ENCODE data around the gene SHLD1. TPM values are rescaled to one million over a fixed set of nuclear protein-coding genes. Genes with fewer than 3 reads are reported as not detected.

The SHLD1 gene
- total RNA-seq, 3 donors from 2014 or later (not counting 1 experiment from before 2014, with no cell fraction given) = 6.6 to 12.2 (median 8.3) TPM

DNA sequence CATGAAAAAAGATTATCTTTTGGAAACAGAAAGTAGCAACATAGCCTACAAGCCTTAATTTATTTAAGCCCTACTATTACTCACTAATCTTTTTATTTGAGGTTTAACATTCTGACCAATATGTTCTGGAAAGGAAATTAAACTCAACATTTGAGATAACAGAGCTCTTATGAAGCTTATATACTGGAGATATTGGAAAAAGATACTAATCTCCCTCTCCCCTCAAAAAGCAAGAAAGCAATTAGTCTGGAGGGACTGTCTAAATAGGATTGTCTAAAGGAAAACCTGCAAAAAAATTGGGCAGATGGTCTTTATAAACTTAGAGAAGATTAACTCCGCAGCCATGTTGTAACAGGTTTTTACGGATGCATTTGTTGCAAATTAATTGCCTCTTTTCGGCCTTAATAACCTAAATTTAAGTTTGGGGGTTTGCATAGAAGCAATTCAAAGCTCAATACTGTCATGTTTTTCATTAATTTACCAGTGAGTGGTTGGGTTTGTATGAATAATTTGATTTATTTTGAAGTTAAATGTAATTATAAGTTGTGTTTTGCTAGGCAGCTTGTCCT, 79.1 kb downstream of the SHLD1 start:
- Mint-ChIP-seq H3K9me3 (peaks cover 0 to 3% of the 10 kb centered on the region in 2 donors), H3K36me3 (no peaks in the 10 kb centered on the region), H3K27ac (no peak overlapping the region), H3K4me1 (peaks cover 15 to 25% of the 10 kb centered on the region in 2 donors), H3K4me3 (no peak overlapping the region), H3K27me3 (ENCODE audit: low read depth in 2 of 2) (no peaks in the 10 kb centered on the region)
- no peaks in the 10 kb centered on the region for H3K27me3 ChIP-seq (ENCODE audit: control insufficient read depth, insufficient read depth, low read length)
- 100% methylated on average over 3 of the region's 3 CpGs for WGBS (ENCODE audit: insufficient coverage)
- TF ChIP-seq, protein P1, sequence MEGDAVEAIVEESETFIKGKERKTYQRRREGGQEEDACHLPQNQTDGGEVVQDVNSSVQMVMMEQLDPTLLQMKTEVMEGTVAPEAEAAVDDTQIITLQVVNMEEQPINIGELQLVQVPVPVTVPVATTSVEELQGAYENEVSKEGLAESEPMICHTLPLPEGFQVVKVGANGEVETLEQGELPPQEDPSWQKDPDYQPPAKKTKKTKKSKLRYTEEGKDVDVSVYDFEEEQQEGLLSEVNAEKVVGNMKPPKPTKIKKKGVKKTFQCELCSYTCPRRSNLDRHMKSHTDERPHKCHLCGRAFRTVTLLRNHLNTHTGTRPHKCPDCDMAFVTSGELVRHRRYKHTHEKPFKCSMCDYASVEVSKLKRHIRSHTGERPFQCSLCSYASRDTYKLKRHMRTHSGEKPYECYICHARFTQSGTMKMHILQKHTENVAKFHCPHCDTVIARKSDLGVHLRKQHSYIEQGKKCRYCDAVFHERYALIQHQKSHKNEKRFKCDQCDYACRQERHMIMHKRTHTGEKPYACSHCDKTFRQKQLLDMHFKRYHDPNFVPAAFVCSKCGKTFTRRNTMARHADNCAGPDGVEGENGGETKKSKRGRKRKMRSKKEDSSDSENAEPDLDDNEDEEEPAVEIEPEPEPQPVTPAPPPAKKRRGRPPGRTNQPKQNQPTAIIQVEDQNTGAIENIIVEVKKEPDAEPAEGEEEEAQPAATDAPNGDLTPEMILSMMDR (IDR thresholded peaks at IDR 0.05) = no peak
- ATAC-seq (no peak), DNase-seq (no peak)
- peaks cover 13% of the 10 kb centered on the region for H3K4me1 ChIP-seq (ENCODE audit: control insufficient read depth, insufficient read depth, low read length)
- intact Hi-C loops (cut with micrococcal nuclease) = no loop called here
- H3K9me3 ChIP-seq (ENCODE audit: control insufficient read depth, insufficient read depth, low read length) = no peaks in the 10 kb centered on the region
- no peaks in the 10 kb centered on the region for H3K36me3 ChIP-seq (ENCODE audit: control insufficient read depth, insufficient read depth, low read length)
- H3K4me3 ChIP-seq (ENCODE audit: low read length) = no peak overlapping the region
- no peak overlapping the region for H3K27ac ChIP-seq (ENCODE audit: low read length)

DNA sequence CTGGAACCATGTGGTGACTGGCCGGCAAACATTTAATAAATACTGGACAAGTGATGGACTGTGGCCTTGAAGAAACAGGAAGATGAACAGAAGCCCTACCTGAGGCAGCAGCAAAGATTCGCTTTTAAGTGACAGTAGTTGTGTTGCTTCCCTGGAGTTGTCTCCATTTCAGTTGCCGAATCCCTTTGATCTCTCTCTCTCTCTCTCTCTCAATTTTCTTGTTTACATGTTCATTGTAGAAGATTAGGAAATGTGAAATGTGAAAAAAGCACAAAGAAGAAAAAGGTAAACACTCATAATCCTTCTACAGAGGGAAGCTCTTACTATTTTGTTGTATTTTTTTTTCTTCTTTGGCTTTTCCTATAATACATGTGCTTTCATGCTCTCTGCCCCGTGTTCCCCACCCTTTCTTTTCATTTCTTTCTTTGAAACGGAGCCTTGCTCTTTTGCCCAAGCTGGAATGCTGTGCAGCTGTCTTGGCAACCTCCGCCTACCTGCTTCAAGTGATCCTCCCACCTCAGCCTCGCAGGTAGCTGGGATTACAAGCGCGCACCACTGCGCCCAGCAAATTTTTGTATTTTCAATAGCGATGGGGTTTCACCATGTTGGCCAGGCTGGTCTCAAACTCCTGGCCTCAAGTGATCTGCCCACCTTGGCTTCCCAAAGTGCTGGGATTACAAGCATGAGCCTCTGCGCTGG, 81.5 kb downstream of the SHLD1 start:
- Histone ChIP-seq H3K27ac (ENCODE audit: low read length) (no peak overlapping the region), H3K27me3 (ENCODE audit: control insufficient read depth, insufficient read depth, low read length) (no peaks in the 10 kb centered on the region), H3K9me3 (ENCODE audit: control insufficient read depth, insufficient read depth, low read length) (no peaks in the 10 kb centered on the region), H3K4me3 (ENCODE audit: low read length) (no peak overlapping the region), H3K4me1 (ENCODE audit: control insufficient read depth, insufficient read depth, low read length) (peaks cover 19% of the 10 kb centered on the region), H3K36me3 (ENCODE audit: control insufficient read depth, insufficient read depth, low read length) (no peaks in the 10 kb centered on the region)
- Mint-ChIP-seq H3K4me1 (peaks cover 28 to 33% of the 10 kb centered on the region in 2 donors), H3K9me3 (peaks cover 0 to 3% of the 10 kb centered on the region in 2 donors), H3K27me3 (ENCODE audit: low read depth in 2 of 2) (no peaks in the 10 kb centered on the region), H3K4me3 (no peak overlapping the region), H3K36me3 (no peaks in the 10 kb centered on the region), H3K27ac (peak overlapping the region in 1 of 2 donors; percentile 61)
- WGBS (ENCODE audit: insufficient coverage) = 98% methylated on average over 11 of the region's 12 CpGs
- ATAC-seq (no peak), DNase-seq (no peak)
- intact Hi-C loops (cut with micrococcal nuclease) = no loop called here
- TF ChIP-seq, protein P1 (IDR thresholded peaks at IDR 0.05) = no peak

DNA sequence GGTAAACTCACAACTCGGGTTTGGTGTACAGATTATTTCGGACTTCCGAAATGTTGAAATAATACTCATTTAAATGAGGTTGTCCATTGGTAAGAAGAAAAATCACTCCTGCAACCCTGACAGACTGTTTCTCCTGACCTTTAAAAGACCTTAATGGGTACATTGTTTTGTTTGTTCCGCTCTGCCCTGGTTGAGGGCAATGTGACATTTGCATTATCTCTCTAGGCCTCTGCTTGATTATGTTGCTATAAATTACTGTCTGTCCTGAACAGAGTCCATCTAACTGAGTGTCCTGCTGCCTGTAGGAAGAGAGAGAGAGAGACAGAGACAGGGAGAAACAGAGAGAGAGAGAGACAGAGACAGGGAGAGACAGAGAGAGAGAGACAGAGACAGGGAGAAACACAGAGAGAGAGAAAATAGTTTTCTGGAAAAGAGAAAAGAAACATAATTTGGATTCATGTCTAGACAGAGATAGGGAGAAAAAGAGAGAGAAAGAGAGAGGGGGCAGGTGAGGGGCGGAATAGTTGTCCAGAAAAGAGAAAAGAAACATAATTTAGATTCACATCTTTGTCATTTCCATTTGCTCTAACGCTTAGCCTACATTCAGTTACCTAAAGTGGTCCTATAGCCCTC, 83.2 kb downstream of the SHLD1 start:
- ATAC-seq (no peak), DNase-seq (no peak)
- intact Hi-C loops (cut with micrococcal nuclease) = no loop called here
- Mint-ChIP-seq H3K27me3 (ENCODE audit: low read depth in 2 of 2) (no peaks in the 10 kb centered on the region), H3K27ac (peak overlapping the region in 1 of 2 donors; percentile 43), H3K36me3 (no peaks in the 10 kb centered on the region), H3K4me3 (no peak overlapping the region), H3K4me1 (peaks cover 20 to 22% of the 10 kb centered on the region in 2 donors), H3K9me3 (peaks cover 0 to 3% of the 10 kb centered on the region in 2 donors)
- no peaks in the 10 kb centered on the region for H3K27me3 ChIP-seq (ENCODE audit: control insufficient read depth, insufficient read depth, low read length)
- no peak overlapping the region for H3K4me3 ChIP-seq (ENCODE audit: low read length)
- H3K36me3 ChIP-seq (ENCODE audit: control insufficient read depth, insufficient read depth, low read length) = no peaks in the 10 kb centered on the region
- no peaks in the 10 kb centered on the region for H3K9me3 ChIP-seq (ENCODE audit: control insufficient read depth, insufficient read depth, low read length)
- WGBS (ENCODE audit: insufficient coverage) = 98% methylated on average over 4 of the region's 6 CpGs
- TF ChIP-seq, protein P1 (IDR thresholded peaks at IDR 0.05) = no peak
- peaks cover 10% of the 10 kb centered on the region for H3K4me1 ChIP-seq (ENCODE audit: control insufficient read depth, insufficient read depth, low read length)
- H3K27ac ChIP-seq (ENCODE audit: low read length) = no peak overlapping the region

Measured in natural killer cell (primary cell).